Smooth muscle cell (in vitro differentiated cells): ENCODE results near the gene FOSL2. TPM values are rescaled to one million over a fixed set of nuclear protein-coding genes. Genes with fewer than 3 reads are reported as not detected.

Experiments used
- DNase-seq: peaks from one replicate; lab custom pipeline; 2025; ENCODE audit not compliant: unreplicated experiment; lab: John Stamatoyannopoulos, UW
- H2AFZ ChIP-seq: fragments of 200-600 bp; sonication (generic); 2 replicates; pipeline ENCODE4 v1.6.0; 2016; ENCODE audit warnings: antibody characterized with exemption, low read depth, mild to moderate bottlenecking
- H3F3A ChIP-seq: fragments of 200-600 bp; sonication (generic); 2 replicates; pipeline ENCODE4 v1.6.0; 2017; ENCODE audit warnings: antibody characterized with exemption, low read depth
- H3K27ac ChIP-seq: fragments of 200-600 bp; sonication (generic); 2 replicates; pipeline ENCODE4 v1.5.1; 2016; ENCODE audit warnings: low read depth, mild to moderate bottlenecking
- H3K27me3 ChIP-seq: fragments of 200-600 bp; sonication (generic); 2 replicates; pipeline ENCODE4 v1.6.1; 2016; ENCODE audit warnings: low read depth, mild to moderate bottlenecking
- H3K36me3 ChIP-seq: fragments of 200-600 bp; sonication (generic); 2 replicates; pipeline ENCODE4 v1.5.1; 2016; ENCODE audit warnings: low read depth
- H3K4me1 ChIP-seq: fragments of 200-600 bp; sonication (generic); 2 replicates; pipeline ENCODE4 v1.5.1; 2016; ENCODE audit warnings: low read depth
- H3K4me2 ChIP-seq: fragments of 200-600 bp; sonication (generic); 2 replicates; pipeline ENCODE4 v1.6.0; 2016; ENCODE audit warnings: mild to moderate bottlenecking
- H3K4me3 ChIP-seq: fragments of 200-600 bp; sonication (generic); 2 replicates; pipeline ENCODE4 v1.5.1; 2016; ENCODE audit warnings: mild to moderate bottlenecking
- H3K79me2 ChIP-seq: fragments of 200-600 bp; sonication (generic); 2 replicates; pipeline ENCODE4 v1.6.0; 2016; ENCODE audit warnings: low read depth, mild to moderate bottlenecking
- H3K9ac ChIP-seq: fragments of 200-600 bp; sonication (generic); 2 replicates; pipeline ENCODE4 v1.6.0; 2016; ENCODE audit warnings: low read depth
- H3K9me3 ChIP-seq: fragments of 200-600 bp; sonication (generic); replicated peaks from 2 replicates; pipeline ENCODE4 v1.5.1; 2016; ENCODE audit warnings: low read depth
- H4K20me1 ChIP-seq: fragments of 200-600 bp; sonication (generic); 2 replicates; pipeline ENCODE4 v1.6.0; 2016; ENCODE audit warnings: low read depth
- WGBS: methylation state at CpG from one replicate; pipeline ENCODE4 v1.1.7; 2016; ENCODE audit warnings: low lambda C conversion rate; 5-methylcytosine and 5-hydroxymethylcytosine counted together
- polyA plus RNA-seq: library from polyadenylated mRNA; unstranded; fragments of >200 nt; fragmentation: Nextera tagmentation; extraction: Ambion mirVana; gene quantifications from 2 replicates; pipeline ENCODE4 v1.2.1, GENCODE V29; 2016
- total RNA-seq: library from RNA; depleted of rRNA; stranded (reverse); fragments of >200 nt; gene quantifications from 2 replicates; pipeline ENCODE4 v1.2.3, GENCODE V29; 2014
- TF ChIP-seq, protein P1 (sequence below): fragments of 200-600 bp; sonication (generic); IDR thresholded peaks from 2 replicates; pipeline ENCODE4 v1.5.1; 2017; ENCODE audit warnings: borderline replicate concordance, mild to moderate bottlenecking, antibody characterized with exemption; ENCODE audit not compliant: insufficient read depth, poor library complexity, severe bottlenecking

The FOSL2 gene
- total and polyA plus RNA-seq, 2 experiments from 2014 or later = 70.8 to 106 TPM

DNA sequence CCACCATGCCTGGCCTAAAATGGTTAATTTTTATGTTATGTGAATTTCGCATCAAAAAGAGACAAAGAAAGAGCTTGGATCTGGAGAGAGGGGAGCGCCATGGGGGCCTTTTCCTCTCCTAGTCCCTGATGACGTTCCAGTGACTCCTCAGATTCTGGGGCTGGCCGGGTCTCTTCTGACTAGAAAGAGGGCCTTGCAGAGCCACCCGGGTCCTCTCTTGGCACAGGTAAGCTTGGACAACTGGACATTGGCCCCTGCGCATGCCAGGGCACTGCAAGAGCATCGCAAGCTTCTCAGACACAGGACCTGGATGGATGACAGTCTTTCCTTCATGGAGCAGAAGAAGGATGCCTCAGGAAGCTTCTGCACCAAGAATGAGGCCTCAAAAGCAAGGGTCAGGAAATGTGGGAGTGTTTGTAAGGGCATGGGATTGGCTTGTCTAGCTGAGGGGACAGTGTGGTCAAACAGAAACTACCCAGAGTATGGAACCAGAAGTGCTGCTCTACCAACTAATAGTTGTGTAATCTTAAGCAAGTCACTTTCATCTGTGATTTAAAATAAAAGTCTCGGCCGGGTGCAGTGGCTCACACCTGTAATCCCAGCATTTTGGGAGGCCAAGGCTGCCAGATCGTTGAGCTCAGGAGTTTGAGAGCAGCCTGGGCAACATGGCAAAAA, 35.2 kb downstream of the FOSL2 start:
- Histone ChIP-seq H3K79me2 (no peaks in the 10 kb centered on the region), H3K4me3 (no peak overlapping the region), H3K27me3 (no peaks in the 10 kb centered on the region), H2AFZ (no peak overlapping the region), H3K36me3 (no peaks in the 10 kb centered on the region), H3K9me3 (no peaks in the 10 kb centered on the region), H3F3A (peaks cover 11% of the 10 kb centered on the region), H3K27ac (no peak overlapping the region), H3K9ac (no peak overlapping the region), H3K4me1 (no peaks in the 10 kb centered on the region), H4K20me1 (peaks cover 3% of the 10 kb centered on the region), H3K4me2 (no peak overlapping the region)
- TF ChIP-seq, protein P1, sequence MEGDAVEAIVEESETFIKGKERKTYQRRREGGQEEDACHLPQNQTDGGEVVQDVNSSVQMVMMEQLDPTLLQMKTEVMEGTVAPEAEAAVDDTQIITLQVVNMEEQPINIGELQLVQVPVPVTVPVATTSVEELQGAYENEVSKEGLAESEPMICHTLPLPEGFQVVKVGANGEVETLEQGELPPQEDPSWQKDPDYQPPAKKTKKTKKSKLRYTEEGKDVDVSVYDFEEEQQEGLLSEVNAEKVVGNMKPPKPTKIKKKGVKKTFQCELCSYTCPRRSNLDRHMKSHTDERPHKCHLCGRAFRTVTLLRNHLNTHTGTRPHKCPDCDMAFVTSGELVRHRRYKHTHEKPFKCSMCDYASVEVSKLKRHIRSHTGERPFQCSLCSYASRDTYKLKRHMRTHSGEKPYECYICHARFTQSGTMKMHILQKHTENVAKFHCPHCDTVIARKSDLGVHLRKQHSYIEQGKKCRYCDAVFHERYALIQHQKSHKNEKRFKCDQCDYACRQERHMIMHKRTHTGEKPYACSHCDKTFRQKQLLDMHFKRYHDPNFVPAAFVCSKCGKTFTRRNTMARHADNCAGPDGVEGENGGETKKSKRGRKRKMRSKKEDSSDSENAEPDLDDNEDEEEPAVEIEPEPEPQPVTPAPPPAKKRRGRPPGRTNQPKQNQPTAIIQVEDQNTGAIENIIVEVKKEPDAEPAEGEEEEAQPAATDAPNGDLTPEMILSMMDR = no peak
- no peak for DNase-seq
- 98% methylated on average over 10 of the region's 10 CpGs for WGBS

DNA sequence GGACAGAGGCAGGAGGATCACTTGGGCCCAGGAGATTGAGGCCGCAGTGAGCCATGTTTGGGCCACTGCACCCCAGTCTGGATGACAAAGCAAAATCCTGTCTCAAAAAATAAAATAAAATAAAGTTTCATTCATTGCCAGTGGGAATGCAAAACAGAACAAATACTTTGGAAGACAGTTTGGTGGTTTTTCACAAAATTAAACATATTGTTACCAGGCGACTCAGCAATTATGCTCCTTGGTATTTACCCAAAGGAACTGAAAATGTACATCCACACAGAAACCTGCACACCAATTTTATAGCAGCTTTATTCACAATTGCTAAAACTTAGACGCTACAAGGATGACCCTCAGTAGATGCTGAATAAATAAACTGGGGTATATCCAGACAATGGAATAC, 35.8 kb downstream of the FOSL2 start:
- H3K4me1 ChIP-seq = no peaks in the 10 kb centered on the region
- H3F3A ChIP-seq = peaks cover 9% of the 10 kb centered on the region
- H3K36me3 ChIP-seq = no peaks in the 10 kb centered on the region
- H4K20me1 ChIP-seq = no peaks in the 10 kb centered on the region
- TF ChIP-seq, protein P1 = no peak
- H3K79me2 ChIP-seq = no peaks in the 10 kb centered on the region
- no peaks in the 10 kb centered on the region for H3K27me3 ChIP-seq
- H3K9ac ChIP-seq = no peak overlapping the region
- no peaks in the 10 kb centered on the region for H3K9me3 ChIP-seq
- no peak overlapping the region for H3K4me2 ChIP-seq
- no peak overlapping the region for H2AFZ ChIP-seq
- WGBS = 98% methylated on average over 3 of the region's 3 CpGs
- no peak overlapping the region for H3K27ac ChIP-seq
- DNase-seq = no peak
- no peak overlapping the region for H3K4me3 ChIP-seq

GRCh38 chr2:28429636-28430376, 37.1 kb downstream of the FOSL2 start:
- Histone ChIP-seq H3K9ac (no peak overlapping the region), H3K79me2 (no peaks in the 10 kb centered on the region), H3K4me1 (no peaks in the 10 kb centered on the region), H3K9me3 (no peaks in the 10 kb centered on the region), H3K4me2 (no peak overlapping the region), H3K27ac (no peak overlapping the region), H3K4me3 (no peak overlapping the region), H3K27me3 (no peaks in the 10 kb centered on the region), H4K20me1 (no peaks in the 10 kb centered on the region), H3F3A (peaks cover 5% of the 10 kb centered on the region), H3K36me3 (no peaks in the 10 kb centered on the region), H2AFZ (no peak overlapping the region)
- TF ChIP-seq, protein P1 = no peak
- 92% methylated on average over 3 of the region's 3 CpGs for WGBS
- no peak for DNase-seq
